ENCODE data around the gene GATA2. TPM values are rescaled to one million over a fixed set of nuclear protein-coding genes. Genes with fewer than 3 reads are reported as not detected.

GATA2 gene
- total RNA-seq, 1 experiment from 2014 or later: 18.6 TPM

- Histone ChIP-seq H3K9me3 (ENCODE audit: control insufficient read depth in 1 of 2, insufficient read depth in 1 of 2, low read depth in 1 of 2, low read length in 2 of 2) (no peaks in the 10 kb centered on the region), H3K27ac (ENCODE audit: low read depth, low read length) (no peak overlapping the region), H4K20me1 (ENCODE audit: insufficient read depth) (no peaks in the 10 kb centered on the region), H3K27me3 (ENCODE audit: insufficient read depth, low read length) (peaks cover 2% of the 10 kb centered on the region; the same call in 1 of the 2 replicates), H3K4me1 (ENCODE audit: control insufficient read depth in 1 of 2, insufficient read depth in 2 of 2, low read length in 2 of 2) (no peaks in the 10 kb centered on the region), H3K79me2 (ENCODE audit: insufficient read depth, low read length) (no peaks in the 10 kb centered on the region), H3K36me3 (ENCODE audit: control insufficient read depth in 1 of 2, insufficient read depth in 2 of 2, low read length in 2 of 2) (no peaks in the 10 kb centered on the region), H3K9me2 (ENCODE audit: insufficient read depth) (no peaks in the 10 kb centered on the region), H3K4me3 (replicated peaks in 1 of 2; ENCODE audit: low read depth in 1 of 2, low read length in 2 of 2) (no peak overlapping the region), H2AFZ (ENCODE audit: low read depth, low read length, poor library complexity, severe bottlenecking) (no peak overlapping the region), H3K4me2 (ENCODE audit: low read length) (no peak overlapping the region), H3K9ac (ENCODE audit: low read length) (no peak overlapping the region)
- ChIA-PET CTCF (no interaction called here), POLR2A (no interaction called here), RAD21 (ENCODE audit: low non-redundant PET in 1 of 2, low total read pairs in 2 of 2, uncharacterized antibody in 2 of 2, unreplicated experiment in 2 of 2) (no interaction called here)
- DNase-seq (ENCODE audit: low read depth, low spot score) (no peak), ATAC-seq (no peak)
- TF ChIP-seq RAD21 (IDR thresholded peaks at IDR 0.05; ENCODE audit: low read depth) (no peak), ZNF274 (IDR thresholded peaks at IDR 0.05; ENCODE audit: low read depth, low read length) (no peak), EZH2 (IDR thresholded peaks at IDR 0.05) (no peak), FOSL1 (IDR thresholded peaks at IDR 0.05; ENCODE audit: low read depth) (no peak), SIN3A (IDR thresholded peaks at IDR 0.05; ENCODE audit: low read depth) (no peak), CBX3 (IDR thresholded peaks at IDR 0.05; ENCODE audit: low read depth) (no peak), TCF7L2 (IDR thresholded peaks at IDR 0.05; ENCODE audit: borderline replicate concordance, extremely low read depth, insufficient read depth, insufficient read length) (no peak), ZFX (IDR thresholded peaks at IDR 0.05) (no peak), EGR1 (IDR thresholded peaks at IDR 0.05; ENCODE audit: low read depth) (no peak), JUND (IDR thresholded peaks at IDR 0.05) (no peak), YY1 (IDR thresholded peaks at IDR 0.05; ENCODE audit: extremely low read depth, insufficient replicate concordance, low read depth, low read length) (no peak), EZH2phosphoT487 (IDR thresholded peaks at IDR 0.05; ENCODE audit: borderline replicate concordance) (no peak), SP1 (IDR thresholded peaks at IDR 0.05; ENCODE audit: low read depth) (no peak), CTCF (IDR thresholded peaks at IDR 0.05 in 2 of 3, conservative IDR thresholded peaks at IDR 0.05 in 1 of 3; ENCODE audit: borderline replicate concordance in 1 of 3, insufficient read depth in 1 of 3, low read depth in 2 of 3, low read length in 2 of 3) (no peak), POLR2AphosphoS5 (IDR thresholded peaks at IDR 0.05; ENCODE audit: low read depth, low read length) (no peak), ZBTB33 (IDR thresholded peaks at IDR 0.05; ENCODE audit: extremely low read depth, insufficient replicate concordance, low read length) (no peak)
- TF ChIP-seq, protein P1, sequence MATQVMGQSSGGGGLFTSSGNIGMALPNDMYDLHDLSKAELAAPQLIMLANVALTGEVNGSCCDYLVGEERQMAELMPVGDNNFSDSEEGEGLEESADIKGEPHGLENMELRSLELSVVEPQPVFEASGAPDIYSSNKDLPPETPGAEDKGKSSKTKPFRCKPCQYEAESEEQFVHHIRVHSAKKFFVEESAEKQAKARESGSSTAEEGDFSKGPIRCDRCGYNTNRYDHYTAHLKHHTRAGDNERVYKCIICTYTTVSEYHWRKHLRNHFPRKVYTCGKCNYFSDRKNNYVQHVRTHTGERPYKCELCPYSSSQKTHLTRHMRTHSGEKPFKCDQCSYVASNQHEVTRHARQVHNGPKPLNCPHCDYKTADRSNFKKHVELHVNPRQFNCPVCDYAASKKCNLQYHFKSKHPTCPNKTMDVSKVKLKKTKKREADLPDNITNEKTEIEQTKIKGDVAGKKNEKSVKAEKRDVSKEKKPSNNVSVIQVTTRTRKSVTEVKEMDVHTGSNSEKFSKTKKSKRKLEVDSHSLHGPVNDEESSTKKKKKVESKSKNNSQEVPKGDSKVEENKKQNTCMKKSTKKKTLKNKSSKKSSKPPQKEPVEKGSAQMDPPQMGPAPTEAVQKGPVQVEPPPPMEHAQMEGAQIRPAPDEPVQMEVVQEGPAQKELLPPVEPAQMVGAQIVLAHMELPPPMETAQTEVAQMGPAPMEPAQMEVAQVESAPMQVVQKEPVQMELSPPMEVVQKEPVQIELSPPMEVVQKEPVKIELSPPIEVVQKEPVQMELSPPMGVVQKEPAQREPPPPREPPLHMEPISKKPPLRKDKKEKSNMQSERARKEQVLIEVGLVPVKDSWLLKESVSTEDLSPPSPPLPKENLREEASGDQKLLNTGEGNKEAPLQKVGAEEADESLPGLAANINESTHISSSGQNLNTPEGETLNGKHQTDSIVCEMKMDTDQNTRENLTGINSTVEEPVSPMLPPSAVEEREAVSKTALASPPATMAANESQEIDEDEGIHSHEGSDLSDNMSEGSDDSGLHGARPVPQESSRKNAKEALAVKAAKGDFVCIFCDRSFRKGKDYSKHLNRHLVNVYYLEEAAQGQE (IDR thresholded peaks at IDR 0.05; ENCODE audit: low read depth): no peak
- TF ChIP-seq, protein P2, sequence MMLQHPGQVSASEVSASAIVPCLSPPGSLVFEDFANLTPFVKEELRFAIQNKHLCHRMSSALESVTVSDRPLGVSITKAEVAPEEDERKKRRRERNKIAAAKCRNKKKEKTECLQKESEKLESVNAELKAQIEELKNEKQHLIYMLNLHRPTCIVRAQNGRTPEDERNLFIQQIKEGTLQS (IDR thresholded peaks at IDR 0.05): no peak
- TF ChIP-seq, protein P3, sequence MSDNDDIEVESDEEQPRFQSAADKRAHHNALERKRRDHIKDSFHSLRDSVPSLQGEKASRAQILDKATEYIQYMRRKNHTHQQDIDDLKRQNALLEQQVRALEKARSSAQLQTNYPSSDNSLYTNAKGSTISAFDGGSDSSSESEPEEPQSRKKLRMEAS (IDR thresholded peaks at IDR 0.05): no peak
- no TSS peak for BruUV-seq (replicated peaks)
- intact Hi-C loops (cut with micrococcal nuclease): no loop called here
Observed at GRCh38 chr3:128471110-128471509, 21.9 kb downstream of the GATA2 start.
